GM10248 (cell line): ENCODE results near the gene SLC29A3.

Experiments used
- CTCF ChIA-PET: fragments of 300-600 bp; sonication (Branson Sonifier 250); formaldehyde crosslinking; extraction: SDS; loops from one replicate; lab custom pipeline; 2021; ENCODE audit warnings: antibody characterized with exemption; lab: Yijun Ruan, JAX
- POLR2A ChIA-PET: fragments of 350-650 bp; sonication (Branson Sonifier 250); formaldehyde crosslinking; extraction: SDS; loops from one replicate; lab custom pipeline; 2020; ENCODE audit warnings: antibody characterized with exemption; lab: Yijun Ruan, JAX
- DNase-seq: peaks from one replicate; pipeline ENCODE4 v3.0.0; 2012; ENCODE audit errors: extremely low spot score
- TF ChIP-seq, protein P1 (sequence below): IDR thresholded peaks from 2 replicates; pipeline ENCODE4 v1.5.1; 2012; ENCODE audit warnings: mild to moderate bottlenecking, low read depth; ENCODE audit errors: extremely low read depth, missing control alignments, control extremely low read depth

Gene SLC29A3

DNA sequence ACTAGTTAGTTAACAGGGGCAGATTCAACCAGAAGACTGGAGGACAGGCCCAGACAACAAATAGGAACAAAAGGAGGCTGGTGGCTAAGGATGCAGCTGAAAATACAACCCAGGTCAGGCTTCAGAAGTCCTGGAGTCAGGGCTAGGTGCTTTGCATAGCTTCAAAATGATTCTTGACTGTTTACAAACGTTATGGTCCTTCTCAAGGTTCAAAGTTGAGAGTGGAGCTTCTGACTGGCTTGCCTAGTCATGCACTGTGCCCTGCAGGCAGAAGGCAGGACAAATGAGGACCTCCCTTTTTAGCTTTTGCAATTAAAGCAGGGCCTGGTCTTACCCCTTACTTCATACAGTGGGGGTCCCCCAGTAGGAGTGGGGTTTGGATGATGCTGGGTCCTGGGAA lies 73.2 kb downstream of the SLC29A3 start:
- ChIA-PET CTCF (interaction anchor here (1.2 to 2.7 kb wide), 4 partner anchors 8 to 230 kb away, joined by 3 to 10 read pairs (median 4); no protein-coding TSS in a partner anchor), POLR2A (no interaction called here)

DNA sequence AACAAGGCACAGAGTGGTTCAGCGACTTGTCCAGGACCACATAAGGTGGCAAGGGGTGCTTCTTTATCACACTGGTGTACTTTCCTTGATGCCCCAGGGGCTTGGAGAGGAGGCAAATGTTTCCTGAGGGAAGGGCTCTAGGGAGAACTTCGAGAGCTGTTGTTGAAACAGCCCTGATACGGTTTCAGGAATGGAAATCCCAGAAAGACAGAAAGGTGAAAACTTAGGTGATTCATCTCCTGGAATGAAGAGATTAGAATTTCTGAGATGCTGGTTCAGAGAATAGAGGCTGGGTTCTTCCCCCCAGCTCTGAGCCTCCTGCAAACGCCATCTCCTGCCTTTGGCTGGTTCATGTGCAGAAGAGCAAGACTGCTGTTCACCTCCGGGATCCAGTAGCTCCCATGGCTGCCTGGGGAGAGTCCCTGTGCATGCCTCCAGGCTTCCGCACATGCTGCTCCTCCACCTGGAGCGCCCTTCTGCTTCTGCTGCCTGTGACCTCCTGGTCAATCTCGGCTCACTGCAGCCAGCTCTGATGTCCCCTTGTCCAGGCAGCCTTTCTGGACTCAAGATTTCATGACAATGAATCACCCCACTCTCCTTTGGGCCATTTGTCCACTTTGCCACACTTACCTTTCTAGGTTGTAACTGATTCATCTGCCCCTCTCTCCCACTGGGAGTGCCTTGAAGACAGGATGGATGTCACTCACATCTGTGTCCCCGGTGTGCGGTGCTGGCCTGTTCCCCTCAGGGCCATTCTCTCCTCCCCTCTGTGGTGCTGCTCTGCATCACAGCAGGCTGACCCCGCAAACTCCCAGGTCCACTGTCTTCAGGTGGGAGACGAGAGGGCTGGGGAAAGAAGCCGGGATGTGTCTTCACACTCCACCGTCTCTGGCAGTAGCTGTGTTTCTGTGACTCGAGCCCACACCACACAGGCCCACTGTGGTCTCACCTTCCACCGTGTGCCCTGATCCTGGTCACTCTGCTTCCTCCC lies 74.0 kb downstream of the SLC29A3 start:
- no peak for DNase-seq
- ChIA-PET POLR2A (no interaction called here), CTCF (interaction anchor here (1.5 to 2.7 kb wide), 3 partner anchors 9 to 230 kb away, joined by 3 to 10 read pairs (median 5); no protein-coding TSS in a partner anchor)
- TF ChIP-seq, protein P1, sequence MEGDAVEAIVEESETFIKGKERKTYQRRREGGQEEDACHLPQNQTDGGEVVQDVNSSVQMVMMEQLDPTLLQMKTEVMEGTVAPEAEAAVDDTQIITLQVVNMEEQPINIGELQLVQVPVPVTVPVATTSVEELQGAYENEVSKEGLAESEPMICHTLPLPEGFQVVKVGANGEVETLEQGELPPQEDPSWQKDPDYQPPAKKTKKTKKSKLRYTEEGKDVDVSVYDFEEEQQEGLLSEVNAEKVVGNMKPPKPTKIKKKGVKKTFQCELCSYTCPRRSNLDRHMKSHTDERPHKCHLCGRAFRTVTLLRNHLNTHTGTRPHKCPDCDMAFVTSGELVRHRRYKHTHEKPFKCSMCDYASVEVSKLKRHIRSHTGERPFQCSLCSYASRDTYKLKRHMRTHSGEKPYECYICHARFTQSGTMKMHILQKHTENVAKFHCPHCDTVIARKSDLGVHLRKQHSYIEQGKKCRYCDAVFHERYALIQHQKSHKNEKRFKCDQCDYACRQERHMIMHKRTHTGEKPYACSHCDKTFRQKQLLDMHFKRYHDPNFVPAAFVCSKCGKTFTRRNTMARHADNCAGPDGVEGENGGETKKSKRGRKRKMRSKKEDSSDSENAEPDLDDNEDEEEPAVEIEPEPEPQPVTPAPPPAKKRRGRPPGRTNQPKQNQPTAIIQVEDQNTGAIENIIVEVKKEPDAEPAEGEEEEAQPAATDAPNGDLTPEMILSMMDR: no peak

More for the DNA sequence above, 73.2 kb downstream of the SLC29A3 start:
- TF ChIP-seq, protein P1: no peak
- DNase-seq: no peak

DNA sequence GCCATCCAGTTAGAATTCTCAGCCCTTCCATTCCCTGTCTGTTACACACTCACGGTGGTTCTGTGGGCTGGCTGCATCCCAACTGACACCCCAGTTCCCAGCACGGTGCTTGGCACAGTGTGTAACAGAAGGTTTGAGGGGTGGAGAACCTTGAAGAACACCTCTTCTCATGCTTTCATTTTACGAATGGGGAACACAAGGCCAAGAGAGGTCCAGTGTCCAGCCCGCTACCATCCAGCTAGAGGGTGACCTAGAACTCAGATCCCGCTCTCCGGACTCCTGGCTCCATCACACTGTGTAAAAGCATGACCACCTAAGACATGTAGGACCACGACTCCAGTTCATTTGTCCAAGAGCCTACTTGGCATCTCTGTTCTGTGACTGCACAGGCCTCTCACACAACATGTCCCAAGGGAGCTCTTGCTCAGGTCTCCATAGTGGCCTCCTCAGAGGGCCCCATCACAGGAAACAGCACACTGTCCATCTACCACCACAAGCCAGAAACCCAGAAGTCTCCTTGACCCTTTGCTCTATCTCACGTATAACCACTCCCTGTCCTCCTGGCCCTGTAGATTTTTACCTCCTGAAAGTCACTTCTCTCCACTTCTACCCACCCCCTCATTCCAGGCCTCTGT lies 74.9 kb downstream of the SLC29A3 start:
- POLR2A ChIA-PET: no interaction called here
- CTCF ChIA-PET: interaction anchor here (1.9 to 2.7 kb wide), 2 partner anchors 10 to 16 kb away, joined by 5 to 10 read pairs; no protein-coding TSS in a partner anchor
- TF ChIP-seq, protein P1: no peak

DNA sequence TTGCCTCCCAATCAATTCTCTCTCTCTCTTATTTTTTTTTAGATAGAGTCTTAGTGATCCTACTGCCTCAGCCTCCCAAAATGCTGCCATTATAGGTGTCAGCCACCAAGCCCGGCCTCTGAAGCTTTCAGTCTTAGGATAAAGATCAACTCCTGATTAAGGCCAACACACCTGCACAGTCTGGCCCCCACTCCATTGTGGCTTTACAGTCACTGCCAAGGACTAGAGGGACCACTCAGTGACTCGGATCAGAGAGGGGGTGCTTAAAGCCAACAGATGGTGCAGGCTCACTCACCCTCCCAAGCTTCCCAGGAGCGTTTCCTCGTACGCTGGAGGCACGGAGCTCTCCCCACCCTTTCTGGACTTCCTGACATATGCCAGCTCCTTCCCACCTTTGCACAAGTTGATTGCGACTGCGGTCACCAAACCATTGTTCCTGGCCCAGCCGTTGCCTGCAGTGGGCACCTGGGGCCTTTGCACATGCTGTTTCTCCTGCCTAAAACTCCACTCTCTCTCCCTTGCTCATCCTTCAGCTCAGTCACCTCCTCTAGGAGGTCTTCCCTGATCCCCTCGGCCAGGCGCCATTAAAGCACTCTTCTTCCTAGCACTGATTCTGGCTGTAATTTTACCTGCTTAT lies 76.0 kb downstream of the SLC29A3 start:
- POLR2A ChIA-PET: no interaction called here
- CTCF ChIA-PET: interaction anchor here (1.0 to 3.3 kb wide), 4 partner anchors 8 to 23 kb away, joined by 3 to 10 read pairs (median 4); no protein-coding TSS in a partner anchor
- DNase-seq: no peak
- TF ChIP-seq, protein P1: no peak

More for the DNA sequence above, 74.9 kb downstream of the SLC29A3 start:
- DNase-seq: no peak

DNA sequence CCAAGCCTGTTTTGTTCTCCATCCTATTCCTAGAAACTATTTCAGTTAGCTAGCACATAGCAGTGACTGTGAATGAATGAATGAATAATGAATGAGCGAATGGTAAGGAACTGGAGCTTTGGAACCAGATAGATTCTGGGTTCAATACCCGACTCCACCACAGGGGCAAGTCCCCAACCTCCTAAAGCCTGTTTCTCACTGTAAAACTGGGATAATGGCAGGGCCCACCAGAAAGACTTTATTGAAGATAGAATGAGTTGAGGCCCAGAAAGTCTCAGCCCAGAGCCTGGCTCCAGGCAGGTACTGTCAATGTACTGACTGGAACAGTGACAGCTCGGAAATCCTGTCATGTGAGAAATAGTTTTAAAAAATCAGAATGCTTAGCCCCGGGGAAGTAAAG lies 76.6 kb downstream of the SLC29A3 start:
- CTCF ChIA-PET: interaction anchor here (1.0 to 3.3 kb wide), 4 partner anchors 9 to 22 kb away, joined by 3 to 10 read pairs (median 4); no protein-coding TSS in a partner anchor
- TF ChIP-seq, protein P1: no peak
- POLR2A ChIA-PET: no interaction called here
- DNase-seq: no peak

DNA sequence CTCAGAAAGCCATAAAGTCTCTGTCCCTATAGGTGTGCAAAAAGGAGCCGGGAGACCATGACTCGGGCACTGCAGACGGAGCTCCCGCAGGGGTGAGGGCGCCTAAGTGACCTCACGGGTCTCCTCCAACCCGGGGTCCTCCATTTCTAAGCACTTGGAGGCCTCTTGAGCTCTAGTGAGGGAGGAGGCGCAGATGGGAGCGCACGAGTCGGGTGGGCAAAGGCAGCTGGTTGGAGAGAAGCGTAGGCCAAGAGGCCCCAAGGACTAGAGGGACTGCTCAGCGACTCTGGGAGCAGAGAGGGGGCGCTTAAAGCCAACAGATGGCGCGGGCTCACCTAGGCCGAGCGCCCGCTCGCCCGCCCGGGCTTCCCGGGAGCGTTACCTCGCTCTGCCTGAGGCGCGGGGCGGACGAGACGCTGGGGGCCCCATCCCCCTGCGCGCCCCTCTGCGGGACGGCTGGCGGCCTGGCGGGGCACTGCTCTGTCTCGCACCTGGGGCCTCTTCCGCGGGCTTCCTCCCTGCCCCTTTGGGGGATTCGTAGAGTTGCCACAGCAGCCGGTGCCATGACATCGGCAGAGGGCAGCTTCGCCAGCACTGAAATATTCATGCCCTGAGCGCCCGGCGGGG lies 77.1 kb downstream of the SLC29A3 start:
- POLR2A ChIA-PET: no interaction called here

More for the DNA sequence above, 77.1 kb downstream of the SLC29A3 start:
- DNase-seq: peak; percentile 56
- TF ChIP-seq, protein P1: peak; percentile 33
- CTCF ChIA-PET: interaction anchor here (1.0 to 3.3 kb wide), 6 partner anchors 9 to 174 kb away, joined by 3 to 13 read pairs (median 4); no protein-coding TSS in a partner anchor
